K562 (cell line): Measurements from ENCODE around the gene DPM2. TPM values are rescaled to one million over a fixed set of nuclear protein-coding genes. Genes with fewer than 3 reads are reported as not detected.

Experiments
- ATAC-seq: fragments of 200-7000 bp; cut with Tn5 transposase; 3 replicates; pipeline ENCODE4 v1.9.1; 2020; ENCODE audit warnings: moderate library complexity
- BruUV-seq: library from RNA; stranded (reverse); fragments of 400-500 nt; replicated peaks from 2 replicates; lab custom pipeline; 2021; lab: Mats Ljungman, UMichigan
- CTCF ChIA-PET: fragments of 300-600 bp; formaldehyde crosslinking; extraction: SDS; loops from one replicate; lab custom pipeline; 2021; ENCODE audit warnings: low intra/inter-chr PET ratio; lab: Yijun Ruan, JAX
- POLR2A ChIA-PET: fragments of 300-600, 350-650 bp; sonication (Branson Sonifier 250); formaldehyde crosslinking; extraction: SDS; loops from one replicate; lab custom pipeline; 2021; ENCODE audit warnings: antibody characterized with exemption, inconsistent platforms; lab: Yijun Ruan, JAX
- DNase-seq, 4 experiments: peaks; one replicate each; pipeline versions ENCODE4 v3.0.0 to v3.0.0-alpha.2; 2011 to 2018; ENCODE audit warnings: low spot score in 3 of 4, mixed read lengths in 3 of 4; ENCODE audit errors: extremely low read depth in 1 of 4
- FAIRE-seq: peaks from 2 replicates; lab custom pipeline; 2011; peaks lifted over from hg19 to GRCh38; lab: Jason Lieb, UNC
- H2AFZ ChIP-seq: 2 replicates; pipeline ENCODE4 v1.6.0; 2011; ENCODE audit warnings: low read depth, low read length, control low read depth, inconsistent platforms
- H3K27ac ChIP-seq: fragments of 200-600 bp; 3 replicates; pipeline ENCODE4 v1.8.0; 2011; ENCODE audit warnings: low read depth, mild to moderate bottlenecking, control low read depth, inconsistent platforms, low read length, moderate library complexity, mixed read lengths; ENCODE audit errors: extremely low read depth
- H3K27me3 ChIP-seq, 2 experiments: fragments of 300-600 bp in 1 of 2; 2 replicates in 1 of 2; 3 replicates in 1 of 2; pipeline versions ENCODE4 v1.6.0 to v1.8.0; 2011; ENCODE audit warnings: inconsistent platforms in 2 of 2, low read length in 2 of 2, mild to moderate bottlenecking in 1 of 2, mixed read lengths in 1 of 2, moderate library complexity in 1 of 2; ENCODE audit not compliant: control insufficient read depth in 2 of 2, insufficient read depth in 2 of 2
- H3K36me3 ChIP-seq: fragments of 300-600 bp; 3 replicates; pipeline ENCODE4 v1.8.0; 2011; ENCODE audit warnings: mild to moderate bottlenecking, low read length, inconsistent platforms; ENCODE audit not compliant: control insufficient read depth, insufficient read depth
- H3K4me1 ChIP-seq, 2 experiments: fragments of 200-600 bp in 1 of 2; replicated peaks in 1 of 2; 2 replicates in 1 of 2; 3 replicates in 1 of 2; pipeline versions ENCODE4 v1.5.1 to v1.8.0; 2011; ENCODE audit warnings: inconsistent platforms in 2 of 2, low read length in 2 of 2, mild to moderate bottlenecking in 1 of 2, mixed read lengths in 1 of 2, moderate library complexity in 1 of 2; ENCODE audit not compliant: control insufficient read depth in 2 of 2, insufficient read depth in 2 of 2
- H3K4me2 ChIP-seq: 2 replicates; pipeline ENCODE4 v1.6.1; 2011; ENCODE audit warnings: low read length, control low read depth, inconsistent platforms, mixed read lengths; ENCODE audit not compliant: insufficient read depth
- H3K4me3 ChIP-seq: fragments of 200-600 bp; sonication (generic), shearing (Covaris generic); 2 replicates; pipeline ENCODE4 v1.5.1; 2016; ENCODE audit warnings: control low read depth, inconsistent platforms
- H3K79me2 ChIP-seq: fragments of 200-600 bp; 3 replicates; pipeline ENCODE4 v1.8.0; 2011; ENCODE audit warnings: low read length, inconsistent platforms; ENCODE audit not compliant: control insufficient read depth, insufficient read depth
- H3K9ac ChIP-seq, 2 experiments: 2 replicates each; pipeline versions ENCODE4 v1.6.0 to v1.6.1; 2011; ENCODE audit warnings: low read depth in 2 of 2, low read length in 2 of 2, control low read depth in 1 of 2, inconsistent platforms in 1 of 2, mild to moderate bottlenecking in 1 of 2, mixed read lengths in 1 of 2; ENCODE audit not compliant: insufficient read depth in 1 of 2
- H3K9me1 ChIP-seq: one replicate; pipeline ENCODE4 v1.6.0; 2011; ENCODE audit warnings: inconsistent platforms, mild to moderate bottlenecking, low read length, moderate library complexity; ENCODE audit not compliant: control insufficient read depth, insufficient read depth
- H3K9me3 ChIP-seq: replicated peaks from 2 replicates; pipeline ENCODE4 v1.5.1; 2011; ENCODE audit warnings: low read depth, low read length, inconsistent platforms; ENCODE audit not compliant: control insufficient read depth, insufficient read depth
- H4K20me1 ChIP-seq: replicated peaks from 2 replicates; pipeline ENCODE4 v1.6.1; 2011; ENCODE audit warnings: low read length, inconsistent platforms, mixed read lengths; ENCODE audit not compliant: control insufficient read depth, insufficient read depth
- BHLHE40 ChIP-seq: IDR thresholded peaks from 2 replicates; pipeline ENCODE4 v1.6.1; 2011; ENCODE audit warnings: low read length, improper control_type of control experiment
- CBFA2T2 ChIP-seq: fragments of 450-650 bp; conservative IDR thresholded peaks from 2 replicates; pipeline ENCODE4 v1.6.1; 2017; ENCODE audit warnings: mild to moderate bottlenecking
- CREB3L1 ChIP-seq: fragments of 450-650 bp; IDR thresholded peaks from 2 replicates; pipeline ENCODE4 v1.6.1; 2014; ENCODE audit warnings: low read depth, mild to moderate bottlenecking, moderate library complexity, borderline replicate concordance
- NR2C1 ChIP-seq, 2 experiments: fragments of 450-650 bp; IDR thresholded peaks; 2 replicates each; pipeline ENCODE4 v1.6.1; 2017; ENCODE audit warnings: mild to moderate bottlenecking in 2 of 2, antibody characterized with exemption in 1 of 2, inconsistent platforms in 1 of 2, missing compliant biosample characterization in 1 of 2, missing genetic modification characterization in 1 of 2
- NUFIP1 ChIP-seq: fragments of 450-650 bp; IDR thresholded peaks from 2 replicates; pipeline ENCODE4 v1.6.1; 2018; ENCODE audit not compliant: partially characterized antibody
- POLR2AphosphoS5 ChIP-seq: IDR thresholded peaks from 2 replicates; pipeline ENCODE4 v1.6.1; 2011; ENCODE audit warnings: mild to moderate bottlenecking, low read depth, low read length, moderate library complexity; ENCODE audit not compliant: control insufficient read depth, insufficient read depth
- RAD51 ChIP-seq: fragments of 450-650 bp; IDR thresholded peaks from 2 replicates; pipeline ENCODE4 v1.7.1; 2016; ENCODE audit warnings: low read depth, mild to moderate bottlenecking, borderline replicate concordance
- RBM17 ChIP-seq: fragments of 200-400 bp; formaldehyde crosslinking; IDR thresholded peaks from 2 replicates; pipeline ENCODE4 v1.6.1; 2017; ENCODE audit warnings: low read depth, mild to moderate bottlenecking, low read length, borderline replicate concordance
- RFX5 ChIP-seq: IDR thresholded peaks from 2 replicates; pipeline ENCODE4 v1.6.1; 2011; ENCODE audit warnings: low read depth, mild to moderate bottlenecking, improper control_type of control experiment, low read length
- STAT5B ChIP-seq: fragments of 250-450 bp; sonication (Bioruptor Pico); IDR thresholded peaks from 2 replicates; pipeline ENCODE4 v1.8.0; 2021; ENCODE audit warnings: mild to moderate bottlenecking, inconsistent platforms
- TCFL5 ChIP-seq: fragments of 250-450 bp; sonication (Bioruptor Pico); conservative IDR thresholded peaks from 2 replicates; pipeline ENCODE4 v1.6.1; 2021; ENCODE audit warnings: mild to moderate bottlenecking, moderate library complexity, matching md5 sums
- TFE3 ChIP-seq: fragments of 450-650 bp; formaldehyde crosslinking; IDR thresholded peaks from 2 replicates; pipeline ENCODE4 v1.4.0; 2020; ENCODE audit warnings: mild to moderate bottlenecking, mixed read lengths
- TOE1 ChIP-seq, 2 experiments: fragments of 450-650 bp in 1 of 2; sonication (generic) in 1 of 2; formaldehyde crosslinking in 1 of 2; IDR thresholded peaks; 2 replicates each; pipeline versions ENCODE4 v1.7.1 to v1.8.0; 2016 to 2022; ENCODE audit warnings: borderline replicate concordance in 2 of 2, mild to moderate bottlenecking in 2 of 2, antibody characterized with exemption in 1 of 2, inconsistent platforms in 1 of 2, low read depth in 1 of 2, missing genetic modification reagents in 1 of 2, moderate library complexity in 1 of 2
- USF1 ChIP-seq: sonication (generic); formaldehyde crosslinking; IDR thresholded peaks from 2 replicates; pipeline ENCODE4 v1.9.0; 2022; ENCODE audit warnings: mild to moderate bottlenecking, missing genetic modification reagents
- XRCC5 ChIP-seq: fragments of 200-400 bp; formaldehyde crosslinking; IDR thresholded peaks from 2 replicates; pipeline ENCODE4 v1.6.1; 2017; ENCODE audit warnings: low read depth, mild to moderate bottlenecking, low read length
- ZNF212 ChIP-seq: fragments of 450-650 bp; formaldehyde crosslinking; IDR thresholded peaks from 2 replicates; pipeline ENCODE4 v1.4.0; 2020; ENCODE audit warnings: mild to moderate bottlenecking
- WGBS: fragments of 100-300 bp; shearing (Covaris generic); methylation state at CpG from one replicate; pipeline ENCODE4 v1.1.6; 2016; ENCODE audit warnings: low coverage, mixed read lengths; ENCODE audit not compliant: insufficient coverage; ENCODE audit errors: missing lambda C conversion rate; 5-methylcytosine and 5-hydroxymethylcytosine counted together
- in situ Hi-C: fragments of 300-500 bp; cut with MboI; formaldehyde crosslinking; loops from 4 replicates; pipeline ENCODE4 v1.15.0; 2018; ENCODE audit warnings: inconsistent platforms, mixed read lengths
- intact Hi-C: fragments of 100-400 bp; cut with micrococcal nuclease; formaldehyde crosslinking; loops from 2 replicates; pipeline ENCODE4 v1.14.2; 2022
- polyA plus RNA-seq, 8 experiments: library from polyadenylated mRNA; depleted of rRNA in 4 of 8; stranded (reverse) in 5 of 8; unstranded in 3 of 8; fragments of >200 nt; fragmentation: Nextera tagmentation in 2 of 8; fragmentation: Illumina TruSeq in 1 of 8; extraction: Ambion mirVana in 2 of 8; extraction: Trizol in 1 of 8; gene quantifications; 2 replicates each; pipeline versions ENCODE4 v1.2.1 to v1.2.3, GENCODE V29; 2011 to 2014; ENCODE audit warnings: inconsistent platforms in 1 of 8, missing spikeins in 1 of 8
- total RNA-seq, 7 experiments: library from RNA; depleted of rRNA in 6 of 7; stranded (reverse); fragments of >200 nt in 6 of 7; fragmentation: Illumina TruSeq in 2 of 7; extraction: Trizol in 2 of 7; gene quantifications; 2 replicates each; pipeline versions ENCODE4 v1.2.1 to v1.2.3, GENCODE V29; 2011 to 2021; ENCODE audit warnings: low replicate concordance in 1 of 7
- TF ChIP-seq, protein P1 (sequence below): sonication (generic); formaldehyde crosslinking; IDR thresholded peaks from 2 replicates; pipeline ENCODE4 v1.5.0; 2020; ENCODE audit warnings: missing genetic modification reagents

Gene DPM2
- total and polyA plus RNA-seq, 9 of the 15 experiments (the other 6 are each of a cell fraction or from before 2014, with no cell fraction given): 43.5 to 126 (median 71.1) TPM

DNA sequence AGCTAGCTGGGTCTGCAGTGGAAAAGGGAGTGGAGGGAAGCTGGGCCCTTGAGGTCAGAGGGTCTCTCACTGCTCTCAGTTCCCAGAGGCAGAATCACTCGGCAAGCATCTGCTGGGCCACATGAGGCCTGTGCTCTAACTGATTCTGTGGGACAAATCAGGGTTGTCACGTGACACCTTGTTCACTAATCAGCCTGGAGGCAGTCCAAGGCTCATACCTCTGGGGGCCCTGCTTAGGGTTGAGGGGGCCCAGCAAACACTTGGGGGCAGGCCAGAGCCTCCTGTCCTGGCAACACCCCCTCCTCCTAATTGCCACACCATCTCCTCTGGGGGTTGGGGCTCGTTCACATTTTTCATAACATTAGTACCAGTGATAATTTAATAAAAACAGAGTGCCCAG, 9.1 kb upstream of the DPM2 start:
- ChIA-PET POLR2A (no interaction called here), CTCF (no interaction called here)
- Histone ChIP-seq H3K4me2 (no peak overlapping the region), H3K27me3 (no peaks in the 10 kb centered on the region), H4K20me1 (0 out of 2 replicates have a peak, but pooled peaks cover 5% of the 10 kb centered on the region), H3K4me1 (peaks cover 11 to 56% of the 10 kb centered on the region in 2 experiments; a peak in 4 of 5 replicates), H3K9ac (no peak overlapping the region; a peak in 1 of 4 replicates), H3K9me1 (peaks cover 6% of the 10 kb centered on the region), H3K4me3 (no peak overlapping the region), H3K9me3 (no peaks in the 10 kb centered on the region), H3K36me3 (peaks cover 26% of the 10 kb centered on the region; the same call in 2 of the 3 replicates), H2AFZ (no peak overlapping the region), H3K79me2 (no peaks in the 10 kb centered on the region), H3K27ac (no peak overlapping the region)
- ATAC-seq (no peak), DNase-seq (no peak), FAIRE-seq (no peak)
- intact Hi-C loops: no loop called here
- peak; percentile 46 for TF ChIP-seq BHLHE40
- TF ChIP-seq TCFL5 (CRISPR knock-in tag): no peak
- TF ChIP-seq RBM17: no peak
- no peak for TF ChIP-seq RFX5
- peak; percentile 56 for TF ChIP-seq CBFA2T2
- no peak for TF ChIP-seq ZNF212 (CRISPR knock-in tag)
- peak; percentile 89 for TF ChIP-seq RAD51
- TF ChIP-seq XRCC5: no peak
- peak; percentile 61 for TF ChIP-seq USF1 (CRISPR knock-in tag)
- no peak for TF ChIP-seq CREB3L1
- TF ChIP-seq NR2C1 (IDR thresholded peaks at IDR 0.05): no peak
- no peak for TF ChIP-seq NR2C1 (tag; IDR thresholded peaks at IDR 0.05)
- TF ChIP-seq TFE3 (CRISPR knock-in tag): peak; percentile 91
- TF ChIP-seq NUFIP1: no peak
- peak; percentile 88 for TF ChIP-seq TOE1 (IDR thresholded peaks at IDR 0.05; ENCODE audit: borderline replicate concordance)
- no peak for TF ChIP-seq TOE1 (CRISPR knock-in tag; IDR thresholded peaks at IDR 0.05; ENCODE audit: borderline replicate concordance, low read depth)
- TF ChIP-seq, protein P1, sequence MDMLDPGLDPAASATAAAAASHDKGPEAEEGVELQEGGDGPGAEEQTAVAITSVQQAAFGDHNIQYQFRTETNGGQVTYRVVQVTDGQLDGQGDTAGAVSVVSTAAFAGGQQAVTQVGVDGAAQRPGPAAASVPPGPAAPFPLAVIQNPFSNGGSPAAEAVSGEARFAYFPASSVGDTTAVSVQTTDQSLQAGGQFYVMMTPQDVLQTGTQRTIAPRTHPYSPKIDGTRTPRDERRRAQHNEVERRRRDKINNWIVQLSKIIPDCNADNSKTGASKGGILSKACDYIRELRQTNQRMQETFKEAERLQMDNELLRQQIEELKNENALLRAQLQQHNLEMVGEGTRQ (CRISPR knock-in tag): peak; percentile 55
- no peak for TF ChIP-seq STAT5B
- no peak for TF ChIP-seq POLR2AphosphoS5
- WGBS: 54% methylated on average over 2 of the region's 3 CpGs
- no TSS peak for BruUV-seq
- in situ Hi-C loops: no loop called here
